Fibroblast of lung (primary cell): ENCODE measurements around the gene LGALS3.

Experiments
- CTCF ChIP-seq, 2 donors: IDR thresholded peaks in 1 of 2; conservative IDR thresholded peaks in 1 of 2; 1 replicate in 1 of 2; 2 replicates in 1 of 2; pipeline ENCODE4 v1.5.1; 2011 to 2012; ENCODE audit warnings: low read length in 2 of 2, control low read depth in 1 of 2, inconsistent platforms in 1 of 2, low read depth in 1 of 2, mild to moderate bottlenecking in 1 of 2
- EZH2 ChIP-seq: IDR thresholded peaks from 2 replicates; pipeline ENCODE4 v1.5.1; 2012; ENCODE audit warnings: low read length, control low read depth, mild to moderate bottlenecking; ENCODE audit errors: missing control alignments

- TF ChIP-seq CTCF (conservative IDR thresholded peaks at IDR 0.05 in 1 of 2, IDR thresholded peaks at IDR 0.05 in 1 of 2; ENCODE audit: low read depth in 1 of 2, low read length in 2 of 2), result no peak
- TF ChIP-seq EZH2, result no peak
Observed at GRCh38 chr14:55129428-55130195, 560 bp downstream of the LGALS3 start.
